GM19328 (cell line): ENCODE measurements around the gene PACRG.

Experiments
- ATAC-seq: cut with Tn5 transposase; IDR thresholded peaks from one replicate; pipeline ENCODE4 v1.9.1; 2021; ENCODE audit warnings: mild to moderate bottlenecking, moderate library complexity; ENCODE audit not compliant: unreplicated experiment

PACRG gene

GRCh38 chr6:163228041-163228440 lies 500.3 kb downstream of the PACRG start:
- no peak for ATAC-seq

- ATAC-seq: no peak
Measured at GRCh38 chr6:163229050-163229449, 501.3 kb downstream of the PACRG start.

GRCh38 chr6:163230901-163231300 lies 503.1 kb downstream of the PACRG start:
- ATAC-seq: no peak

- no peak for ATAC-seq
Measured at GRCh38 chr6:163231356-163232014, 503.7 kb downstream of the PACRG start.

- no peak for ATAC-seq
Measured at GRCh38 chr6:163232015-163232523, 504.3 kb downstream of the PACRG start.

GRCh38 chr6:163232649-163233048 lies 504.9 kb downstream of the PACRG start:
- ATAC-seq: no peak

- ATAC-seq: no peak
Measured at GRCh38 chr6:163237110-163237509, 509.3 kb downstream of the PACRG start.

- no peak for ATAC-seq
Measured at GRCh38 chr6:163239572-163240340, 512.0 kb downstream of the PACRG start.

GRCh38 chr6:163240556-163240955 lies 512.8 kb downstream of the PACRG start:
- no peak for ATAC-seq

- ATAC-seq: no peak
Measured at GRCh38 chr6:163241683-163242082, 513.9 kb downstream of the PACRG start.

- ATAC-seq: no peak
Measured at GRCh38 chr6:163243083-163243482, 515.3 kb downstream of the PACRG start.

GRCh38 chr6:163243692-163244589 lies 516.2 kb downstream of the PACRG start:
- ATAC-seq: no peak

GRCh38 chr6:163248051-163248450 lies 520.3 kb downstream of the PACRG start:
- ATAC-seq: no peak

GRCh38 chr6:163249651-163250101 lies 521.9 kb downstream of the PACRG start:
- ATAC-seq: no peak

- ATAC-seq: no peak
Measured at GRCh38 chr6:163250116-163250515, 522.3 kb downstream of the PACRG start.

GRCh38 chr6:163252061-163252591 lies 524.4 kb downstream of the PACRG start:
- no peak for ATAC-seq

GRCh38 chr6:163253556-163254213 lies 525.9 kb downstream of the PACRG start:
- ATAC-seq: no peak

- ATAC-seq: no peak
Measured at GRCh38 chr6:163254341-163254835, 526.6 kb downstream of the PACRG start.

GRCh38 chr6:163255265-163255664 lies 527.5 kb downstream of the PACRG start:
- ATAC-seq: no peak

GRCh38 chr6:163259689-163260088 lies 531.9 kb downstream of the PACRG start:
- ATAC-seq: no peak
